ES-I3 (cell line): Measurements from ENCODE around the gene SPARCL1.
"Not testable (repeated sequence)": the region's sequence is repeated elsewhere in the genome, so short reads cannot be mapped to it uniquely, and the experiment has no call there.

Experiments used
- H3K36me3 ChIP-seq: 2 replicates; pipeline ENCODE4 v1.6.1; 2013; ENCODE audit warnings: mild to moderate bottlenecking, low read length, control low read depth, moderate library complexity; ENCODE audit not compliant: insufficient read depth
- H3K4me1 ChIP-seq: 2 replicates; pipeline ENCODE4 v1.6.1; 2013; ENCODE audit warnings: mild to moderate bottlenecking, control low read depth, low read length; ENCODE audit not compliant: insufficient read depth
- H3K9ac ChIP-seq: 2 replicates; pipeline ENCODE4 v1.6.1; 2013; ENCODE audit warnings: low read depth, mild to moderate bottlenecking, low read length, moderate library complexity
- H3K9me3 ChIP-seq: 2 replicates; pipeline ENCODE4 v1.6.1; 2013; ENCODE audit warnings: mild to moderate bottlenecking, low read length, moderate library complexity; ENCODE audit not compliant: control insufficient read depth, insufficient read depth

SPARCL1 gene

GRCh38 chr4:87478732-87479250 is 50.4 kb downstream of the SPARCL1 start:
- H3K4me1 ChIP-seq, result peaks cover 11% of the 10 kb centered on the region
- no peaks in the 10 kb centered on the region for H3K36me3 ChIP-seq
- no peak overlapping the region for H3K9ac ChIP-seq
- H3K9me3 ChIP-seq, result no peaks in the 10 kb centered on the region

- Histone ChIP-seq H3K9ac (no peak overlapping the region), H3K9me3 (no peaks in the 10 kb centered on the region), H3K36me3 (no peaks in the 10 kb centered on the region), H3K4me1 (peaks cover 11% of the 10 kb centered on the region)
Observed at GRCh38 chr4:87476934-87477333, 52.2 kb downstream of the SPARCL1 start.

- H3K9me3 ChIP-seq, result no peaks in the 10 kb centered on the region
Observed at GRCh38 chr4:87469390-87469789, 59.8 kb downstream of the SPARCL1 start.

GRCh38 chr4:87465739-87466366 is 63.3 kb downstream of the SPARCL1 start:
- Histone ChIP-seq H3K9me3 (no peaks in the 10 kb centered on the region), H3K36me3 (no peaks in the 10 kb centered on the region), H3K4me1 (peaks cover 5% of the 10 kb centered on the region; the same call in 1 of the 2 replicates), H3K9ac (no peak overlapping the region)

More at GRCh38 chr4:87469390-87469789, 59.8 kb downstream of the SPARCL1 start:
- no peak overlapping the region for H3K9ac ChIP-seq
- H3K36me3 ChIP-seq, result no peaks in the 10 kb centered on the region
- H3K4me1 ChIP-seq, result no peaks in the 10 kb centered on the region

- no peak overlapping the region for H3K9ac ChIP-seq
- H3K4me1 ChIP-seq, result peaks cover 5% of the 10 kb centered on the region; the same call in 1 of the 2 replicates
- no peaks in the 10 kb centered on the region for H3K9me3 ChIP-seq
- H3K36me3 ChIP-seq, result no peaks in the 10 kb centered on the region
Observed at GRCh38 chr4:87462102-87462501, 67.1 kb downstream of the SPARCL1 start.

- H3K9ac ChIP-seq, result no peak overlapping the region
Observed at GRCh38 chr4:87461281-87461700, 67.9 kb downstream of the SPARCL1 start.

GRCh38 chr4:87458913-87459312 is 70.3 kb downstream of the SPARCL1 start:
- H3K9ac ChIP-seq, result no peak overlapping the region
- peaks cover 13% of the 10 kb centered on the region for H3K4me1 ChIP-seq
- H3K36me3 ChIP-seq, result no peaks in the 10 kb centered on the region
- no peaks in the 10 kb centered on the region for H3K9me3 ChIP-seq

More at GRCh38 chr4:87461281-87461700, 67.9 kb downstream of the SPARCL1 start:
- Histone ChIP-seq H3K4me1 (peaks cover 9% of the 10 kb centered on the region), H3K36me3 (no peaks in the 10 kb centered on the region), H3K9me3 (no peaks in the 10 kb centered on the region)

GRCh38 chr4:87451537-87451936 is 77.6 kb downstream of the SPARCL1 start:
- no peak overlapping the region for H3K9ac ChIP-seq

GRCh38 chr4:87446375-87446774 is 82.8 kb downstream of the SPARCL1 start:
- H3K9me3 ChIP-seq, H3K4me1 ChIP-seq, H3K9ac ChIP-seq, H3K36me3 ChIP-seq: not testable (repeated sequence)

More at GRCh38 chr4:87451537-87451936, 77.6 kb downstream of the SPARCL1 start:
- peaks cover 7% of the 10 kb centered on the region for H3K4me1 ChIP-seq
- H3K9me3 ChIP-seq, result no peaks in the 10 kb centered on the region
- no peaks in the 10 kb centered on the region for H3K36me3 ChIP-seq

GRCh38 chr4:87445964-87446363 is 83.2 kb downstream of the SPARCL1 start:
- Histone ChIP-seq H3K9me3 (no peaks in the 10 kb centered on the region), H3K4me1 (no peaks in the 10 kb centered on the region), H3K36me3 (no peaks in the 10 kb centered on the region), H3K9ac (no peak overlapping the region)

- Histone ChIP-seq H3K9ac (no peak overlapping the region), H3K4me1 (no peaks in the 10 kb centered on the region), H3K36me3 (no peaks in the 10 kb centered on the region), H3K9me3 (no peaks in the 10 kb centered on the region)
Observed at GRCh38 chr4:87444741-87445140, 84.4 kb downstream of the SPARCL1 start.

- Histone ChIP-seq H3K9me3 (no peaks in the 10 kb centered on the region), H3K4me1 (no peaks in the 10 kb centered on the region), H3K9ac (no peak overlapping the region), H3K36me3 (0 out of 2 replicates have a peak, but pooled peaks cover 4% of the 10 kb centered on the region)
Observed at GRCh38 chr4:87442889-87443288, 86.3 kb downstream of the SPARCL1 start.

GRCh38 chr4:87433342-87433741 is 95.8 kb downstream of the SPARCL1 start:
- peaks cover 11% of the 10 kb centered on the region; the same call in 1 of the 2 replicates for H3K36me3 ChIP-seq
- no peak overlapping the region for H3K9ac ChIP-seq
- H3K9me3 ChIP-seq, result no peaks in the 10 kb centered on the region
- H3K4me1 ChIP-seq, result no peaks in the 10 kb centered on the region; the same call in 1 of the 2 replicates

GRCh38 chr4:87430038-87430437 is 99.1 kb downstream of the SPARCL1 start:
- Histone ChIP-seq H3K36me3 (0 out of 2 replicates have a peak, but pooled peaks cover 3% of the 10 kb centered on the region), H3K4me1 (no peaks in the 10 kb centered on the region; the same call in 1 of the 2 replicates), H3K9ac (no peak overlapping the region), H3K9me3 (no peaks in the 10 kb centered on the region)

GRCh38 chr4:87428979-87429378 is 100.2 kb downstream of the SPARCL1 start:
- Histone ChIP-seq H3K4me1 (no peaks in the 10 kb centered on the region; the same call in 1 of the 2 replicates), H3K9ac (no peak overlapping the region), H3K9me3 (no peaks in the 10 kb centered on the region), H3K36me3 (no peaks in the 10 kb centered on the region)
